ENCODE data around the gene EEF1AKMT1. TPM values are rescaled to one million over a fixed set of nuclear protein-coding genes. Genes with fewer than 3 reads are reported as not detected.

The EEF1AKMT1 gene
- total RNA-seq, 2 donors from 2014 or later: 7.6 to 8.1 TPM

DNA sequence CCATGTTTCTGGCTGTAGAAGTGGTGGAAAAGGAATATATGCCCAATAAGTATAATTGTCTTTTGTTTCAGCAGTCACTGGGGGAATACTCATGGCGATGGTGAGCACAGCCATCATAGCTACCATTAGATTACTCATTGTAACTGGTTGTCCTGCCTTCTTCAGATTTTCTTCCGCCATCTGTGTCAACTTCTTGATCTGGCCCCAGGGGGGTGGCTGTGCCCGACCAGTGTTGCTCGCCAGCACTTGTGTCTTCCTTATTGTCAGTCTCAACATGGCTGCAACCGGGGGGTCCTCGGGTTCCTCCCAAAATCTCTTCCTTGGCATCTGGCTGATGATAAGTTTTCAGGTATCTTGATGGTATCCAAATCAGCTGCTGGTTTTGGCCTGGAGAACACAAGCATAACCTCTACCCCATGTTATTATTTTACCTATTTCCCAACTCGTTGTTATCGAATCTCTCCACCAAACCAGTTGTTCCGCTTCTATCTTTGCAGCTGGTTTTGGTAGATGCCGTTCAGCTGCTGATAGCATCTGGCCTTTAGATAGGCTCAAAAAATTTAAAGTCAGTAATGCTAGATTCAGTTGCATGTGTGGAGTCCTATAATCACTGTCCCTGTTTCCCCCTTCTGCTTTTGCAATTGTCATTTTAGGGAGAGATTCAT is 93.2 kb downstream of the EEF1AKMT1 start:
- TF ChIP-seq, protein P1, sequence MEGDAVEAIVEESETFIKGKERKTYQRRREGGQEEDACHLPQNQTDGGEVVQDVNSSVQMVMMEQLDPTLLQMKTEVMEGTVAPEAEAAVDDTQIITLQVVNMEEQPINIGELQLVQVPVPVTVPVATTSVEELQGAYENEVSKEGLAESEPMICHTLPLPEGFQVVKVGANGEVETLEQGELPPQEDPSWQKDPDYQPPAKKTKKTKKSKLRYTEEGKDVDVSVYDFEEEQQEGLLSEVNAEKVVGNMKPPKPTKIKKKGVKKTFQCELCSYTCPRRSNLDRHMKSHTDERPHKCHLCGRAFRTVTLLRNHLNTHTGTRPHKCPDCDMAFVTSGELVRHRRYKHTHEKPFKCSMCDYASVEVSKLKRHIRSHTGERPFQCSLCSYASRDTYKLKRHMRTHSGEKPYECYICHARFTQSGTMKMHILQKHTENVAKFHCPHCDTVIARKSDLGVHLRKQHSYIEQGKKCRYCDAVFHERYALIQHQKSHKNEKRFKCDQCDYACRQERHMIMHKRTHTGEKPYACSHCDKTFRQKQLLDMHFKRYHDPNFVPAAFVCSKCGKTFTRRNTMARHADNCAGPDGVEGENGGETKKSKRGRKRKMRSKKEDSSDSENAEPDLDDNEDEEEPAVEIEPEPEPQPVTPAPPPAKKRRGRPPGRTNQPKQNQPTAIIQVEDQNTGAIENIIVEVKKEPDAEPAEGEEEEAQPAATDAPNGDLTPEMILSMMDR (conservative IDR thresholded peaks at IDR 0.05): no peak
- Histone ChIP-seq H3K9me3 (ENCODE audit: control insufficient read depth, low read length) (no peaks in the 10 kb centered on the region), H3K36me3 (ENCODE audit: control insufficient read depth, insufficient read depth, low read length) (no peaks in the 10 kb centered on the region), H3K9ac (ENCODE audit: extremely low read depth, low read length, poor library complexity, severe bottlenecking) (no peak overlapping the region), H3K4me1 (ENCODE audit: control insufficient read depth, insufficient read depth, low read length) (peaks cover 5% of the 10 kb centered on the region), H3K27me3 (ENCODE audit: control insufficient read depth, insufficient read depth, low read length, poor library complexity, severe bottlenecking) (no peaks in the 10 kb centered on the region), H3K27ac (ENCODE audit: low read depth, low read length) (no peak overlapping the region), H3K4me3 (ENCODE audit: low read length) (no peak overlapping the region)
- Mint-ChIP-seq H3K9me3 (no peaks in the 10 kb centered on the region), H3K4me1 (peaks cover 42% of the 10 kb centered on the region), H3K36me3 (ENCODE audit: low read depth) (peaks cover 8% of the 10 kb centered on the region), H3K4me3 (no peak overlapping the region), H3K27ac (no peak overlapping the region), H3K27me3 (ENCODE audit: insufficient read depth) (no peaks in the 10 kb centered on the region)
- 94 to 100% methylated on average over 3 to 10 of the region's 10 CpGs for WGBS, 2 experiments (ENCODE audit: insufficient coverage in 1 of 2, insufficient read length in 1 of 2)
- DNase-seq: no peak

- Histone ChIP-seq H3K9me3 (ENCODE audit: control insufficient read depth, low read length) (no peaks in the 10 kb centered on the region), H3K27me3 (ENCODE audit: control insufficient read depth, insufficient read depth, low read length, poor library complexity, severe bottlenecking) (no peaks in the 10 kb centered on the region), H3K9ac (ENCODE audit: extremely low read depth, low read length, poor library complexity, severe bottlenecking) (no peak overlapping the region), H3K27ac (ENCODE audit: low read depth, low read length) (no peak overlapping the region), H3K4me1 (ENCODE audit: control insufficient read depth, insufficient read depth, low read length) (peaks cover 5% of the 10 kb centered on the region), H3K36me3 (ENCODE audit: control insufficient read depth, insufficient read depth, low read length) (no peaks in the 10 kb centered on the region), H3K4me3 (ENCODE audit: low read length) (no peak overlapping the region)
- H3K4me1 Mint-ChIP-seq: peaks cover 39% of the 10 kb centered on the region
- H3K9me3 Mint-ChIP-seq: no peaks in the 10 kb centered on the region
- H3K27ac Mint-ChIP-seq: no peak overlapping the region
- no peaks in the 10 kb centered on the region for H3K27me3 Mint-ChIP-seq (ENCODE audit: insufficient read depth)
- DNase-seq: no peak
- H3K4me3 Mint-ChIP-seq: no peak overlapping the region
- 70 to 98% methylated on average over 2 of the region's 3 CpGs for WGBS, 2 experiments (ENCODE audit: insufficient coverage in 1 of 2, insufficient read length in 1 of 2)
- TF ChIP-seq, protein P1 (conservative IDR thresholded peaks at IDR 0.05): no peak
- H3K36me3 Mint-ChIP-seq (ENCODE audit: low read depth): peaks cover 8% of the 10 kb centered on the region
These were observed 93.9 kb downstream of the EEF1AKMT1 start for GRCh38 chr13:20679879-20680278.

Other genes starting within 250 kb of the EEF1AKMT1 start
- 1 to 10 TPM; 1.7 to 4.1 TPM for gene CRYL1, start 248.1 kb downstream of the EEF1AKMT1 start, total RNA-seq
- 10 to 100 TPM; 15.2 to 18.7 TPM for gene IFT88, start 206.8 kb downstream of the EEF1AKMT1 start, total RNA-seq
- under 1 TPM; 0.33 to 0.88 TPM for gene IL17D, start 70.3 kb downstream of the EEF1AKMT1 start, total RNA-seq
- 10 to 100 TPM; 28.8 to 32.0 TPM for gene XPO4, start 128.8 kb upstream of the EEF1AKMT1 start, total RNA-seq